BLaER1 (cell line): ENCODE results near the gene RASD2.
A peak's percentile ranks its signal among the peaks of the same experiment; 100 is the strongest.
"Not testable (repeated sequence)": the region's sequence is repeated elsewhere in the genome, so short reads cannot be mapped to it uniquely, and the experiment has no call there.

Experiments used
- H3K27ac ChIP-seq: shearing (Covaris generic); formaldehyde crosslinking; 2 replicates; pipeline ENCODE4 v1.8.1; 2022
- H3K27me3 ChIP-seq: shearing (Covaris generic); formaldehyde crosslinking; 2 replicates; pipeline ENCODE4 v1.8.1; 2022
- H3K36me3 ChIP-seq: shearing (Covaris generic); formaldehyde crosslinking; 2 replicates; pipeline ENCODE4 v1.8.1; 2022
- H3K4me1 ChIP-seq: shearing (Covaris generic); formaldehyde crosslinking; 2 replicates; pipeline ENCODE4 v1.8.1; 2022
- H3K4me2 ChIP-seq: shearing (Covaris generic); formaldehyde crosslinking; 2 replicates; pipeline ENCODE4 v1.8.1; 2022
- H3K4me3 ChIP-seq: shearing (Covaris generic); formaldehyde crosslinking; 2 replicates; pipeline ENCODE4 v1.8.1; 2022
- H3K9ac ChIP-seq: shearing (Covaris generic); formaldehyde crosslinking; 2 replicates; pipeline ENCODE4 v1.8.1; 2022
- H3K9me3 ChIP-seq: shearing (Covaris generic); formaldehyde crosslinking; 2 replicates; pipeline ENCODE4 v1.8.1; 2022
- H4K20me1 ChIP-seq: shearing (Covaris generic); formaldehyde crosslinking; 2 replicates; pipeline ENCODE4 v1.8.1; 2022
- Cebpa-rat ChIP-seq: shearing (Covaris generic); IDR thresholded peaks from 2 replicates; pipeline ENCODE4 v1.8.1; 2022

Gene RASD2, protein sequence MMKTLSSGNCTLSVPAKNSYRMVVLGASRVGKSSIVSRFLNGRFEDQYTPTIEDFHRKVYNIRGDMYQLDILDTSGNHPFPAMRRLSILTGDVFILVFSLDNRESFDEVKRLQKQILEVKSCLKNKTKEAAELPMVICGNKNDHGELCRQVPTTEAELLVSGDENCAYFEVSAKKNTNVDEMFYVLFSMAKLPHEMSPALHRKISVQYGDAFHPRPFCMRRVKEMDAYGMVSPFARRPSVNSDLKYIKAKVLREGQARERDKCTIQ

DNA sequence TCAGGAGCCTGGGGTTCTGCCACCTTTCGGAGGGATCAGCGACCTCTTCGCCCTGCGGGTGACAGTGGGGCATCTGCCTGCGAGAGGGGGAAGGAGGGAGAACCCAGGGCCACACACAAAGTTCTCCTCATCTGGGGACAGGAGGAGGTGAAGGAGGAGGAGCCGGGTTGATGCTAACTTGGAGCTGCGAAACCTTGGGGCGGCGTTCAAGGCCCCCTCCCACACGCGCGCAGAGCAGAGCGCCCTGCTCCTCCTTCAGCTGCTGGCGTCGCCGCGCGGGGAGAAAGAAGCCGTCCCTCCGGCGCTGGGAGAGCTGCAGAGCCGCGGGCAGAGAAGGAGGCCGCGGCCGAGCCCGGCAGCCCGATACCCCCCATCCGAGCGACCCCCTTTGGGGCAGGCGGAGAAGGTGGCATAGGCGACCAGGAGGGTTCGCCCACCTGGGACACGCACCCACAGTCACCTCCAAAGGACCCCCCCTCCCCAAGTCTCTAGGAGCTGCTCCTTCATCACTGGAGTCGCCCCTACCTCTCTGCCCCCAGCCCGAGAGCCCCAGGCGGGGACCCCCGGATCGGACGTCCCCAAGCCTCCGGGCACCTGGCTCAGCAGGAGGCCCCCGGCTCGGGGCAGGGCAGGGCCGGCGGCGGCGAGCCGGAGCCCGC is at the start of gene RASD2:
Gene RASD2, plus strand, starts transcription at position 237 of the 659 bp plus-strand sequence. CDS start 5,979 bp downstream, outside the sequence.
- Histone ChIP-seq H3K36me3 (no peaks in the 10 kb centered on the region), H3K9me3 (no peaks in the 10 kb centered on the region), H3K9ac (peak within 1 kb of the TSS; percentile 76), H3K4me2 (peak within 1 kb of the TSS; percentile 100), H3K27ac (peak within 1 kb of the TSS; percentile 85), H3K4me3 (peak within 1 kb of the TSS; percentile 71), H4K20me1 (peaks cover 16% of the 10 kb centered on the region; the same call in 1 of the 2 replicates), H3K4me1 (peaks cover 82% of the 10 kb centered on the region), H3K27me3 (peaks cover 34% of the 10 kb centered on the region)
- no peak for TF ChIP-seq Cebpa-rat

DNA sequence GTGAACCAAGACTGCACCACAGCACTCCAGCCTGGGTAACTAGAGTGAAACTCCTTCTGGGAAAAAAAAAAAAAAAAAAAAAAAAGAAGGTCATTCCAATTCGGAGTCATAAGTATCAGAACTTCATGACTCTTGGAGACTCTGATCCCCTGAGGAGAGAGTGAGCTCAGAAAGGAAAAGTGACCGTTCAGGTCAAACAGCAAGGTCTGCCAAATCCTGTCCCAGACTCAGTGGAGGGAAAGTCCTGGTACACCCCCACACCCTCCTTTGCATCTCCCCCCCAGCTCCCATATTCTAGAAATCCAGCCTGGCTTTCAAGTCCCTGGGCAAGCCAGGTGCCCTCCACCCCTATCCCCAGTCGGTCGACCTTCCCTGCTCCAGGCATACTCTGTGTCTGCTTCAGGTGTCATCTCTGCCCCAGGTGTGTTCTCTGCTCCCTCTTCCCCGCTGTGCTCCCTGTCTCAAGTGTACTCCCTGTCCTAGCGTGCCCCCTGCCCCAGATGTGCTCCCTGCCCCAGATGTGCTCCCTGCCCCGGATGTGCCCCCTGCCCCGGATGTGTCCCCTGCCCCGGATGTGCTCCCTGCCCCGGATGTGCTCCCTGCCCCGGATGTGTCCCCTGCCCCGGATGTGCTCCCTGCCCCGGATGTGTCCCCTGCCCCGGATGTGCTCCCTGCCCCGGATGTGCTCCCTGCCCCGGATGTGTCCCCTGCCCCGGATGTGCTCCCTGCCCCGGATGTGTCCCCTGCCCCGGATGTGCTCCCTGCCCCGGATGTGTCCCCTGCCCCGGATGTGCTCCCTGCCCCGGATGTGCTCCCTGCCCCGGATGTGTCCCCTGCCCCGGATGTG is 49.3 kb upstream of the RASD2 start:
- H4K20me1 ChIP-seq, H3K9ac ChIP-seq, H3K9me3 ChIP-seq, H3K27me3 ChIP-seq, H3K4me1 ChIP-seq, H3K4me2 ChIP-seq, H3K27ac ChIP-seq, H3K36me3 ChIP-seq, H3K4me3 ChIP-seq: not testable (repeated sequence)

DNA sequence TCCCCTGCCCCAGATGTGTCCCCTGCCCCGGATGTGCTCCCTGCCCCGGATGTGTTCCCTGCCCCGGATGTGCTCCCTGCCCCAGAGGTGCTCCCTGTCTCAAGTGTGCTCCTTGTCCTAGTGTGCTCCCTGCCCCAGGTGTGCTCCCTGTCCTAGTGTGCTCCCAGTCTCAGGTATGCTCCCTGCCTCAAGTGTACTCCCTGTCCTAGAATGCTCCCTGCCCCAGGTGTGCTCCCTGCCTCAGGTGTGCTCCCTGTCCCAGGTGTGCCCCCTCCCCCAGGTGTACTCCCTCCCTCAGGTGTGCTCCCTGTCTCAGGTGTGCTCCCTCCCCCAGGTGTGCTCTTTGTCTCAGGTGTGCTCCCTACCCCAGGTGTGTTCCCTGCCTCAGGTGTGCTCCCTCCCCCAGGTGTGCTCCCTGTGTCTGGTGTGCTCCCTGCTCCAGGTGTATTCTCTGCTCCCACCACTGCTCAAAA is 48.7 kb upstream of the RASD2 start:
- H3K27me3 ChIP-seq: no peaks in the 10 kb centered on the region
- no peak overlapping the region for H3K4me2 ChIP-seq
- H3K4me1 ChIP-seq: no peaks in the 10 kb centered on the region
- H3K9ac ChIP-seq: no peak overlapping the region
- no peaks in the 10 kb centered on the region for H3K36me3 ChIP-seq
- no peak overlapping the region for H3K27ac ChIP-seq
- H3K9me3 ChIP-seq: no peaks in the 10 kb centered on the region
- no peak overlapping the region for H3K4me3 ChIP-seq
- H4K20me1 ChIP-seq: no peaks in the 10 kb centered on the region
- TF ChIP-seq Cebpa-rat: no peak

DNA sequence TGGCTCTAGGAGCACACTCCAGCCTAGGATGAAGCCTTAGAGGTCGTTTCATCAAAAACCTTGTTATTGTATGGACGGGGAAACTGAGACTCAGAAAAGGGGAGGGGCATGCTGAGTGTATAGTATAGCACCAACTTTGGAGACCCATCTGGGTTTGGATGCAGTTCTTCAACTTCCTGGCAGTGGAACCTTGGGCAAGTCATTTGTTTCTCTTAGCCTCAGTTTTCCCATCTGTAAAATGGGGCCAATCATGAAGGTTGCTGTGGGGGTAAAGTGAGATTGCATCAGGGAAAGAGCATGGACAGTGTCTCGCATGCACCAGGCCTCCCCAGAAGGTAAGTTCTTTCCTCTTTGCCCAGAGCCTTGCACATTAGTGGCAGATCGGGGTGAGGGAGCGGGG is 47.6 kb upstream of the RASD2 start:
- Histone ChIP-seq H3K27ac (no peak overlapping the region), H3K4me3 (no peak overlapping the region), H3K4me2 (no peak overlapping the region), H3K4me1 (no peaks in the 10 kb centered on the region), H4K20me1 (no peaks in the 10 kb centered on the region), H3K27me3 (no peaks in the 10 kb centered on the region), H3K36me3 (no peaks in the 10 kb centered on the region), H3K9me3 (no peaks in the 10 kb centered on the region), H3K9ac (no peak overlapping the region)
- TF ChIP-seq Cebpa-rat: no peak

DNA sequence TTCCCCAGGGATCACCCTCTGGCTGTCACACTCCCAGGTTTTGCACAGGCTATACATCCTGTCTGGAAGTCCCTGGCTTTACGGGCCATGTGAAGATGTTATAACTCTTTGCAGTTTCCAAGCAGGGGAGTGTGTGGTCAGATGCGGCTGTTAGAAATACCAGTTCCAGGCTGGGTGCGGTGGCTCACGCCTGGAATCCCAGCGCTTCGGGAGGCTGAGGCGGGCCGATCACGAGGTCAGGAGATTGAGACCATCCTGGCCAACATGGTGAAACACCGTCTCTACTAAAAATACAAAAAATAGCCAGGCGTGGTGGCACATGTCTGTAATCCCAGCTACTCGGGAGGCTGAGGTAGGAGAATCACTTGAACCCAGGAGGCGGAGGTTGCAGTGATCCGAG is 44.9 kb upstream of the RASD2 start:
- H4K20me1 ChIP-seq, H3K27me3 ChIP-seq: not testable (repeated sequence)

DNA sequence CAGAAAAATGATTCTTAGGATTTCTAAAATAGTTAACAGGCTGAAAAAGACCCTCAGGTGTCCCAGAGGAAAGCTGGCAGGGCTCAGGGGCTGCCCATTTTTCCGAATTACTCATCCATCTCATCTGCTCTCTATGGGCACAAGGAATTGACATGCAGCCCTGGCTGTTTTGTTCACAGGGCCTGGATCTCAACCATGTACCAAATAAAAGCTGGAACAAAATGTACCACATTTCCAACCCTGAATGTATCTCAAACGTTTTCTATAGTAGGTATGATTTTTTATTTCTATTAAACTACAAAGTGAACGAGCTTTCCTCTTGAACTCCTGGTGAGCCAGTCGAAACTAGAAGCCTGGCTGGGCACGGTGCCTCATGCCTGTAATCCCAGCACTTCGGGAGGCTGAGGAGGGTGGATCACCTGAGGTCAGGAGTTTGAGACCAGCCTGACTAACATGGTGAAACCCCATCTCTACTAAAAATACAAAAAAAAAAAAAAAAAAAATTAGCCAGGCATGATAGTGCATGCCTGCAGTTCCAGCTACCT is 43.8 kb upstream of the RASD2 start:
- Histone ChIP-seq H3K9me3 (no peaks in the 10 kb centered on the region), H3K4me1 (no peaks in the 10 kb centered on the region), H3K4me2 (no peak overlapping the region), H3K36me3 (no peaks in the 10 kb centered on the region), H3K4me3 (no peak overlapping the region), H3K9ac (no peak overlapping the region), H4K20me1 (no peaks in the 10 kb centered on the region), H3K27me3 (no peaks in the 10 kb centered on the region), H3K27ac (no peak overlapping the region)
- no peak for TF ChIP-seq Cebpa-rat

More for the DNA sequence above, 44.9 kb upstream of the RASD2 start:
- not testable (repeated sequence) for H3K9me3 ChIP-seq, H3K4me3 ChIP-seq, H3K4me1 ChIP-seq, H3K9ac ChIP-seq, H3K4me2 ChIP-seq, H3K27ac ChIP-seq, H3K36me3 ChIP-seq

DNA sequence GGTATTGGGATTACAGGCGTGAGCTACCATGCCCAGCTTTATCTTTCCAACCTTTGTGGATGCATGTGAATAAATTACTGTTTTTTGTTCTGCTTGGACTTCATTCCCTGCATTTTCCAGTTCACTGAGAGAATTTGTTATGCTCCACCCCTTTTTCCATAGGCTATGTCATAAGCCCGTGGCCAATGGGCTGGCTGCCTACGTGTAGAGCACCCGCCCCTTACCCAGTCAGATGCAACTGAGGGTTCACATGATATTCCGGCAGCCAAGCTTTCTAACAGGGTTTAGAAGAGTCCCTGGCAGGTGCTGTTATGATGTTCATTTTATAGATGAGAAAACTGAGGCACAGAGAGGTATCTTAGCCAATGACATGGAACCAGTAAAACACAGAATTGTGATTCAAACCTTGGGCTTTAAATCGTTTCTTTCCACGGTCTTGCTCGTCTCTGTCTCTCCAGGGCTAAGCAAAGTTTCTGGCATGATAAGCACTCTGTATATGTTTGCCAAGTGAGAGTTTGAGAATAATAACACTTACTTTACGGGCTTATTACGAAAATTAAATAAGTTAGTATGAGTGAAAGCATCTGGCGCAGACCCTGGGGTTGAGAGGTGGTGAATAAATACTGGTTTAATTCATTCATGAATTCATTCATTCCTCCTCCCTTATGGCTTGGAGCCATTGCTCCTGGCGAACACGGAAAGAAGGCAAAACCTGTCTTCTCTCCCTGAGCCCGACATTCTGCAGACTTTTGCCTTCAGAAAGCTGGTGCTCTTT is 42.4 kb upstream of the RASD2 start:
- H3K27ac ChIP-seq: no peak overlapping the region
- TF ChIP-seq Cebpa-rat: no peak
- H4K20me1 ChIP-seq: no peaks in the 10 kb centered on the region
- H3K4me1 ChIP-seq: 0 out of 2 replicates have a peak, but pooled peaks cover 1% of the 10 kb centered on the region
- no peaks in the 10 kb centered on the region for H3K27me3 ChIP-seq
- no peak overlapping the region for H3K9ac ChIP-seq
- H3K36me3 ChIP-seq: no peaks in the 10 kb centered on the region
- H3K4me2 ChIP-seq: no peak overlapping the region
- no peak overlapping the region for H3K4me3 ChIP-seq
- H3K9me3 ChIP-seq: no peaks in the 10 kb centered on the region

DNA sequence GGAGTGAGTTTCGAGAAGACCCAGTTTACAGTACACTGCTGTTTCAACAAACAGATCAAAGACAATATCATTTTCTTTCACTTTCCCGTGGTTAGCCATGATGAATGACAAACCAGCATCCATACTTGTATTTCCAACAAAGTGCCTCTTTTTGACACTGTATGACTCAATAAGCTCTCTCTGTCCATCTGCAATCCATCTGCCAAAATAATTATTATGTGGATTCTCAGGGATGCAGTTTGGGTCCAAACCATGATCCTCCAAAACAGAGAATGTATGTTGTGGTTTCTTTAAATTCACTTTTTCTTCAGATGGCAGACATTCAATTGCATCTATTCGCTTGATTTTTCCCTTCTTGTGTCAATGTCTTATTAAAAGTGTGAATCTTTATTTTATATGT is 37.8 kb upstream of the RASD2 start:
- Histone ChIP-seq H3K9me3 (no peaks in the 10 kb centered on the region), H3K27ac (no peak overlapping the region), H3K4me3 (no peak overlapping the region), H3K36me3 (no peaks in the 10 kb centered on the region), H3K27me3 (no peaks in the 10 kb centered on the region), H4K20me1 (no peaks in the 10 kb centered on the region), H3K4me2 (no peak overlapping the region), H3K4me1 (peaks cover 39% of the 10 kb centered on the region), H3K9ac (no peak overlapping the region)
- TF ChIP-seq Cebpa-rat: no peak
